Vagina (tissue), 2 donors: Measurements from ENCODE around the gene GK.

Experiments
- CTCF ChIP-seq, 3 experiments: fragments of 450-650 bp in 2 of 3; fragments of 200-600 bp in 1 of 3; sonication (generic) in 1 of 3; IDR thresholded peaks; one replicate each; pipeline ENCODE4 v1.5.1; 2017 to 2019; ENCODE audit warnings: antibody characterized with exemption in 3 of 3, mild to moderate bottlenecking in 2 of 3, moderate library complexity in 2 of 3
- POLR2A ChIP-seq, 2 donors: fragments of 450-650 bp; IDR thresholded peaks; one replicate each; pipeline ENCODE4 v1.6.1; 2017; ENCODE audit warnings: antibody characterized with exemption in 2 of 2, mild to moderate bottlenecking in 2 of 2, moderate library complexity in 2 of 2

GRCh38 chrX:30642642-30643041 is 10.6 kb upstream of the GK start:
- TF ChIP-seq CTCF (IDR thresholded peaks at IDR 0.05) (no peak), POLR2A (IDR thresholded peaks at IDR 0.05) (no peak)
